HG02759 (cell line): Measurements from ENCODE around the gene KIF5A.

ENCODE experiments used
- ATAC-seq: cut with Tn5 transposase; IDR thresholded peaks from one replicate; pipeline ENCODE4 v1.9.1; 2021; ENCODE audit warnings: mild to moderate bottlenecking, moderate library complexity; ENCODE audit not compliant: unreplicated experiment

KIF5A gene

DNA sequence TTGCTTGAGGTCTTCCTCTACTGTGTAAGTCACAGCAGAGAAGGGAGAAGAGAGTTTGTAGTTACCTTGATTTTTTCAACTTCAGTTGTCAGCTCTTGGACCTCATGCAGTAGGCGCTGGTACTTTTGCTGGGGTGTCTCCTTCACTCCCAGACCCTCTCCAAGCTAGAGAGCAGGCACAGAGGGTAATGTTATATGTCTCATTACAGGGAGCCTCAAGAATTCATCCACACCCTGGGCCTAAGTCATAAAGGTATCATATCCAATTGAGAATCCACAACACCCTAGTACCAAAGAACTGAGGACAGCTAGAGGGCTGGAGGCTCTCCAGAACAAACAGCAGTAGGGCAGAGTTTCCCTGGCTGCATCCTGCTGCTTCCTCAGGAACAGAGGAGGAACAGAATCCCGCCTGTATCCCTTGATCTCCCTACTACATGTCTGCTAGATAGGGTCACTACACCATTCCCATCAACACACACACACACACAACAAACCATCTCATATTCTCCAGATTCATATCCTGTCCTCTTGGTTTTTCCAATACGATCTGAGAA is 14.8 kb upstream of the KIF5A start:
- no peak for ATAC-seq

DNA sequence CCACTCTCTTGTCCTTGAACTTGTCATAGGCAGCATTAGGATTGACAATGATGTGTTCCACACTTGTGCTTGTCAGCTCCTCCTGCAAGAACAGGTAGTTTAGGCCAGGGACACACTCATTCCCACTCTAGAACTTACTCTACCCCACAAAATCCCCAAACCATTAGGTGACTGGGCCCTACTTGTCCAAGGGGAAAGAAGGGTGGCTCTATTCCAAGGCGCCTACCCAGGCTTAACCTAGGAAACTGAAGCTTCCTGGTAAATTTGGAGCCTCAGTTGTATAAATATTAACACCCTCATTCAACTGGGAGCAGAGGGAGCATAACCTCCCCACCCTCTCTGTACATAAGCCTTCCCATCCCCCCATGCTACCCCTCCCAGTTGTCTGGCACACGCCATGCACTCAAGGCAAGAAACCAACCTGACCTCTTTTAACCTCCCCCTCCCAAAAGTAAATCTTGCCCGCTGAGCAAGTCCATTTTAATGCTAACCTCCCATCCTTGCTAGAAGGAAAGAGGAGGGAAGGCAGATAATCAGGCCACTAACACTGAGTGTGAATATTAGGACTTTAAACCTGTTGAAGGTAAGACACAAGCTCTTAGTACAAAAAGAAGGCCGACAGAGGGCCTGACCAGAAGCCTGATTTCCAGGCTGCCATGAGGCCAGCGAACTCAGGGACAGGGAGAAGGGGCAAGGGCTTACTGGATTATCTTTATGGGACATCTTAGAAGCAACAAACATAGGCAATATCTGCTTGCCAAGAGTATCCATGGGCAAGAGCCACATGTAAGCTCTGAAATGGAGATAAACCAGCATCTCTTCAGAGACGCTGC is 13.9 kb upstream of the KIF5A start:
- no peak for ATAC-seq

DNA sequence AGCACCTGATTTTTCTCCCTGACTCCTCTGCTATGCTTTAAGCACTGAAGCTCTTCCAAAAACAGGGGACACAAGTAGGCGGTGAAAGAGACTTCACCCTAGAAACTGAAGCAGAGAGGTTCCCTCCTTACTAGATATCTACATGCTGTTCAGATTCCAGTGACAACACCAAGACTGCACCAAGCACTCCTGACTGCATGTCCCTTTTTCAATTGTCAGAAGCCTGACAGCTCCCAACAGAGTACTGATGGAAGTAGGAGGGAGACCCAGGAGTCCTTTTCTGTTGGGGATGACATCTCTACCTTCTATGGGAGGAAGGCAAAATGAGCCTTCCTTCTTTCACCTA is 13.3 kb upstream of the KIF5A start:
- ATAC-seq = no peak

DNA sequence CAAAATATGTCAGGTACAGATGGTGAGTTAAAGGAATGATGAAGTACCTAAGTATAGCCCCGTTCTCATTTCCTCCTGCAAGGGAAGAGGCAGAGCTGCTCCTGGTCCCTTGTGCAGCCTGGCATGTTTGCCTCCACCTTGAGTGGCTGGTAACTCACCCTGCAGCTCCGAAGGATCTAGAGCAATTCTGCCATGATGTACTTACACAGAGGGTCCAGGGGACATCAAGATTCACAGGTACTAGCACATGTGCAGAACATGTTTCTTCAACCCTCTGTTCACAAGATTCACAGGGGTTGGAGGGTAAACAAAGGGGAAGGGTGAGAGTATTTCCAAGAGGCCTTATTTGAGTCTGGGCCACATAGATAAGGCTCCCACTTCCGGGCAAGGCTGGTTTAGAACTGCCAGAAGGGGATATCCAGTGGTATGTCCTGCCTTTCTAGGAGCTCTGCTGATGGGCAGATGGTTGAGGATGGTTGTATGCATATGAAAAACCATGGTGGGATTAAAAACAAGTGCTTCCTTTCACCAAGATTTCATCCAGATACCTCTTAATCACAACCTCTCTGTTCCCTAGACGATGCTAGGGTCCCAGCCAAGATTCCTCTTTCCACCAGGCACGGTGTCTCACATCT is 10.6 kb upstream of the KIF5A start:
- ATAC-seq = no peak

DNA sequence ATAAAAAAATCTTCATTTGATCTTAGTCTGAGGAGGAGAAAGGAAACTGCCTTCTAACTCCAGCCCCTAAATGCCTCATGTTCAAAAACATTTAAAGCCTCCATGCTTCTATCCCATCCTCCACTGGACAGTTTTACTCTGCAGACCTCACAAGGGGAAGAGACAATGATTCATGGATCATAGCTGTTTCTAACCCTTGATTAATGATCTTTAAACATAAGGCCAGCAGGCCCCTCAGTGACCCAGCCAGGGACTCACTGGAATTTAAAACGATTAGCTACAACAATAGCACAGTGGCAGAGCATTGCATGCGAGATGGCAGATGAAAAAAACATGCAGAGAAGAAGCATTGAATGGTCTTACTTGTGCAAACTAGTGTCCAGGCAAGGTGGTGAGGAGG is 8.8 kb upstream of the KIF5A start:
- ATAC-seq = no peak

DNA sequence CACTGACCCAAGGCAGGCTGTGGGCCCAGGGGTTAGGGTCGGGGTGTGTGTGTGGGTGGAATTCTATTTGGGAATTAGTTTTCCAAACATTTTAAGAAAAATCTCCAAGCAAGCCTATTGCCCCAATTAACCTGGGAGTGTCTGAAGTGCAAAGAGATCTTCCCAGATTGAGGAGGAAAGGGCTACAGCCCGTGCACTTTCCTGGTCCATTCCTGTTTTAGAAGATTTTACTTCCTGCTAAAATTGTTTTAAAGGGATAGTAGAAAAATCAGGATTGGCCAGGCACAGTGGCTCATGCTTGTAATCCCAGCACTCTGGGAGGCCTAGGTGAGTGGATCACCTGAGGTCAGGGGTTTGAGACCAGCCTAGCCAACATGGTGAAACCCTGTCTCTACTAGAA is 8.1 kb upstream of the KIF5A start:
- no peak for ATAC-seq

DNA sequence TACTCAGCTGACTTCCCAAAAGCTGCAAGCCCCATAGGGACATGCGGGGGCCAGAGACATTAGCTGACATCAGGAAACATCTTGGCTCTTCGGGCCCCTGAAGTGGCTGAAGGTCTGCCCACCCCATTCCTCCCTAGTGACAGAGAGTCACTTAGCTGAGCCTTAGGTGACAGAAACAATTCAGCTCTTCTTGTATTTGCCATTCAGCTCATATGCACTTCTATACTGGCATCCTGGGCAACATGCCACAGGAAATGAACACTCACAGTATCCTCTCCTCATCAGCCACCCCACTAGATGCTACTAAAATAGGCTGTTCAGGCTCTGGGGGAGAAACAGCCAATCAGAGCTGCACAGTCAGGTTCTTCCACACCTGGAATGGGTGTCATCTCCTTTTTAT is 6.3 kb upstream of the KIF5A start:
- no peak for ATAC-seq

DNA sequence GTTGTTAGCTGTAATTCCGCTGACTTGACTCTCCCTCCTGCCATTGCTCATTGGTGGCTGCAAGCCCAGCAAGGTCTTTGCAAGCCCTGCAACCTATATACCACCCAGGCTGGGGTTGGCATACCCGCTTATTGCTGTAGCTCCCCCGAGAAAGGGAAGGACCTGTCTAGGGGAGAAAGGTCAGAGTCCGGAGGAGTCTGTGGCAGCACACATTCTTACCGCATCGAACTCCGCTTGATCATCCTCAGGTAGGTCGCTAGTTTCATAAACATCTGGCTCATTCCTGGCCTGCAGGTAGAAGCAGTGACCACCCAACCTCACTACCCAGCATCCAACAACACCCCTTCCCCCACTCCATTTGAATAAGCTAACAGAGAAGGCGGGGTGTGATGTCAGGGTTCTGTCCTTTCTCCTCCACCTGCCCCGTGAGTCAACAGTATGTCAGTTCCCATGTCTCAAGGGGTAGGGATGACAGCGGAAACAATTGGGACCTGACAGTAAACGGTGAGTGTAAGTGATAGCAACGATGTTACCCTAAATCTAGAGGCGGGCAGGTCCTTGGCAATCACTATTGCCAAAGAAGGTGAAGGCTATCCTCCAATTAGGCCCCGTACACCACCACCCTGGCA is 3.9 kb upstream of the KIF5A start:
- ATAC-seq = no peak

DNA sequence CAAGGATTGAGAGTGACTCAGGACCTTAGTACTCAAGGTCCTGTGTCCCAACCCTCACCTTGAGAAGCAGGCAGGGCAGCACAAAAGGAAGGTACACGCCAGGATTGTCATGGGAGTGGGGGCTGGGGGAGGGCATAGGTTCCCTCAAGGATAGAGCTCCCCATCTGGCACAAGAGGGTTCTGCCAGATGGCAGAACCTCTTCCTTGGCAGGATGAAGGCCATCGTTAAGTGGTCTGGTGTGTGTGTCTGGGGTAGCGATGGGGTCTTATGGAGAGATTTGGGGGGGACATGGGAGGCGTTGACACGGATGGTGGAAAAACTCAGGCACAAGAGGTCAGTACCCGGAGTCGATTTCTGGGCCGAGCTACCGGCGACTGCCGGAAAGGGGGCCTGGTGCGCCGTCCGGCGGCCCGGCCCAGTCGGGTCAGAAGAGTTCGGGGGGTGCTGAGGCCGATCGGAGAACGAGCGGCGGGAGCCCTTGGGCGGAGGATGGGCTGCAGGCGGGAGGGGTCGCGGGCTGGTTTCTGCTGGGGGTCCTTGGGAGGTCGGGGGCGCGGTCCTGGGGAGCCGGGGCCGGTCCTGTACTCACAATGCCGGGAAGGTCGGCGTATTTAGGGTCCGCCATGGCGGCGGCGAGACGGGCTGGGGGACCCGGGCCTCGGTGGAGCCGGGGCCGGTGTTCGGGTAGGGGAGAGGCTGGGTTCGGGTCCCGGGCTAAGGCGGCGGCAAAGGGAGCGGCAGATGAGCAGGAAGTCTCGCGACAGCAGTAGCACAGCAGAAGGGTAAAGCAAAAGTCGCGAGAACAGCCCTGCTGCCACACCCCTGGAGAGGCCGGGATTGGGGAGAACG is 3.2 kb upstream of the KIF5A start, which contains the start of gene DCTN2:
Gene DCTN2 (minus strand): TSS at position 755 of the 850 bp plus-strand sequence. CDS start 129 bp downstream, at position 626.
- ATAC-seq = peak; percentile 98

DNA sequence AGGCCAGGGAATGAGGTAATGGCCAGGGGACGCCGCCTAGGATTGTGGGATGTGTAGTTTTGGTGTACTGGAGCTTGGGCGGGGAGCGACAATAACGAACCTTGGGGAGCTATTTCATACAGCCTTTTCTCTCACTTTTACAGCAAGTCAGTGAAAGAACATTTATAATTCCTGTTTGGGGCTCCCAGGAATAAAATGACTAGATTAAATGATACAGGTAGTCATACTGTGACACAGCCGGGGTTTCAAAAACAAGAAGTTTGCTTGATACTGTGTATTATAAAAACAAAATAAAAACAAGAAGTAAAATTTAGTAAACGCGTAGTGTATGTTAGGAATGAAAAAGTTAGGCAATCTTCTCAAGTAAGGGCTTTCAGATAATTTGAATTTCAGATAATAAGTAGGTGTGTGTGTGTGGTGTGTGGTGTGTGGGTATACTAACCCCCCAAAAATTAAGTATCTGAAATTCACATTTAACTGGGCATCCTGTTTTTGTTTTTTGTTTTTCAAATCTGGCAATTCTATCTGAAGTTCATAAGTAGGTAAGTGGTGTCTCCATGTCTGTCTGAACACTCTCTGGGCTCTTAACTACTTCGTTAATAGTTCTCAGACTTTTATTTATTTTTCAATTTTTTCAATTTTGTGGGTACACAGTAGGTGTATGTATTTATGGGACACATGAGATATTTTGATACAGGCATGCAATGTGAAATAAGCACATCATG is 2.4 kb upstream of the KIF5A start:
- no peak for ATAC-seq

DNA sequence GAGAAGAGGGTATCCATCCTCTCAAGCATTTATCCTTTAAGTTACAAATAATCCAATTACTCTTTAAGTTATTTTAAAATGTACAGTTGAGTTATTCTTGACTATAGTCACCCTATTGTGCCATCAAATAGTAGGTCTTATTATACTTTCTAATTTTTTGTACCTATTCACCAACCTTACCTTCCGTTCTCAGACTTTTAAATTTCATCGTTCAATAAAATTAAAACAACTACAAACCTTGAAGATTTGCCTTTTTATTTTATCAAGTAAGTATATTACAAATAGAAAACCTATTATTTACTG is 1.9 kb upstream of the KIF5A start:
- no peak for ATAC-seq

DNA sequence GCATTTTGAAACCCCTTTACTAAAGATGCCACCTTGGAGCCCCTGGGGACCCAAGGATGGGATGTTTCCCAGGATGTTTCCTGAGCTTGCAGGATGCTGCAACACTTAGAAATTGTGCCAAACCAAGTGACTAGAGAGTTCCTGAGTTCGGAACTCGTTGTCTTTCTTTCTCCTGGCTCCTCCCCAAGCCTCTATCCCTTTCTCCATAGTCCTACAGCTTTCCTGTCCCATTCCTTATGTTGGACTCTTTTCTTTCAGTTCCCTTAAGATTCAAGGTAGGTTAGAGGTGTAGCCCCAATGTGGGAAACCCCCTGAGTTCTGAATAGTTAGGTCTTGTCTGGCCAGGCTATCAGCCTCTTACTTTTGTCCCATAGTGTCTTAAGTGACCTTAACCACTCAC is 1.4 kb upstream of the KIF5A start:
- no peak for ATAC-seq

DNA sequence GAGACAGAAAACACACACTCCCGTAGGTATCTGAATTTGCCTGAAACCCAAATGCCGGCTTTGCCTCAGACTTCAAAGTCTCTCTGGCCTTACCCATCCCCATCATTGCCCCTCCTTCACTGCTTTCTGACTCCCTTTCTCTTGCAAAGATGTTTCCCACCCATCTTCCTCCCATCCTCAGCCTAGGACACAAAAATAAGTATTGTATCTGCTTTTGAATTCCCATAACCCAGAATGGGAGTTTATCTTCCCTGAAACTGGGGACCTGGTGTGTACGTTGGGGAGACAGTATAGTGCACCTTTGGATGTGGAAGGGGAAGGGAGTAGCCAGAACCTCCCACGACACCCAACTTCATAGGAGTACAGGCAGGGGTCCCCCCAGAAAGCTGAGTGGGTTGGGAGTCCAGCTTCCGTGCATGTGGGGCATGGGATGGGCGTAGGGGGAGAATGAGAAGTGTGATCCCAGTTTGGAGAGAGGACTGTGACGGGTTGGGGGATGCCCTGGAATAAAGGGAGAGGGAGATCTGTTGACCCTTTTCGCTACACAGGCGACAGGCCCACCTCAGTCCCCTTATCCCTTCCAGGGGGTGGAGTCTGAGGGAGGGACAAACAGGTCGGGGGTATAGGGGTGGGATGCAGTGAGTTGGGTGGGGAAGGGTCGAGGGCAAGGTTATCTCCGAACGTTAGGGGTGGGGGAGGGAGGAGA is 488 bp upstream of the KIF5A start:
- ATAC-seq = no peak

DNA sequence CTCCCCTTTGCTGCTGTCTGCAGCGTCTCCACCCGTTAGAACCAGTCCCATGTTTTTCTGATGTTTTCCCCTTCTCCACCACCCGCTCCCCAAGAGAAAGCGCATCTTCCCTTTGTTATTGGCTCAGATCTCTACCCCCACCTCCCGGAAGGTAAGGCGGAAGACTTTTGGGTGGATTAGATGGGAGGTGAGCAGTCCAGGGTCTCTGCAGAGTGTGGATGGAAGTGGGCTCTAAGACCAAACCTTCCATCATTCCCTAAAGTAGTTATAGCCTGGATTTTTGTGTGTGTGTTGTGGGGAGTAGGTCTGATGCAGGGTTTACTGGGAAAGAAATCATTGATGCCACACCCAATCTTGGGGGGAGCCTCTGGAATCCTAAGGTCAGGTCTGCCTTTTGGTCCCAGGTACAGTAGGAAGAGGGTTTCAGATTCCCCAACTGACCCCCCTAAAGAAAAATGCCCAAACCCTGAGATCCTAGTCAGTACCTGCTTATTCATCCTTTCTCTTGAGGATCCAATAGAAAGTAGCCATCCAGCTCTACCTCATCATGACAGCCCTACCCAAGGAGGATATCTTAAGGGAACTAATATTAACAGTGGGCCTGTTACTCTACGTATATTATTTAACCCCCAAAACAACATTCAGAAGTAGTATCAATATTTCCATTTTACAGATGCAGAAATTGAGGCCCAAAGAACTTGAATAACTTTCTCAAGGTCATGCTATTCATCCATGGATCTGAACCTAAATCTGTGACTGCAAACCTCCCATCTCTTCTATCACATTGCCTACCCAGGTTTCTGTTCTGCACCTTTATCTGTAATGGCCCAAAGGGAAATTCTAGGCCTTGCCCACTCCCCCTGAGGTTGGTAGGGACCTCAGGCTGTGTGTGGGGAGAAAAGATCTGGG is 1.1 kb downstream of the KIF5A start:
- ATAC-seq = no peak

DNA sequence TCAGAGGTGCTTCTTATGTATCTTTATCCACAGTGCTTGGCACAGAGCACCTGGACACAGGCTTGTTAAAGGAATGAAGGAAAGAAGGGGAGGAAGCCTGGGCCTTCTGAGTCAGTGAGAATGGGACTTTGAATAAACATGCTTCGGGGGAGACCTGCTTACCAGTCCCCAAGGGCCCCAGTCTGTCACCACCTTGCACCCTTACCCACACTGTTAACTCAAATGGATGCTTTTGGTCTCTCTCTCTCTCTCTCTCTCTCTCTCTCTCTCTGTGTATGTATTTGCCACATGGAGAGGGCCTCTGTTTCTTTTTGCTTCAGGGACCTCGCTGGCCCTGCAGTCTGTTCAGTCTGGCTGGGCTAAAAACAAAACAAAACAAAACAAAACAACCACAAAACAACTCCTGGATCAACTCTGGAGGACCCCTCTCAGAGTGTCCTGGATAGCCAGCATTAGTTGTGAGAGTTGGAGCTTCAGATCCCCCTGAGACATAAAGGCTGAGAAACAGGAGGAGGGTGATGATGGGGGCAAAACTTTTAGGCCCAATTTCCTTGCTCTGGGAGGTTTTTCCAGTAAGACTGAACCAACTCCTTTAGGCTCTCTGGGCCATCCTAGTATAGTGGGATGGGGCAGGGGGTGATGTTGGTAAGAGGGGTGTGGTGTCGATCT is 1.9 kb downstream of the KIF5A start:
- ATAC-seq = no peak

DNA sequence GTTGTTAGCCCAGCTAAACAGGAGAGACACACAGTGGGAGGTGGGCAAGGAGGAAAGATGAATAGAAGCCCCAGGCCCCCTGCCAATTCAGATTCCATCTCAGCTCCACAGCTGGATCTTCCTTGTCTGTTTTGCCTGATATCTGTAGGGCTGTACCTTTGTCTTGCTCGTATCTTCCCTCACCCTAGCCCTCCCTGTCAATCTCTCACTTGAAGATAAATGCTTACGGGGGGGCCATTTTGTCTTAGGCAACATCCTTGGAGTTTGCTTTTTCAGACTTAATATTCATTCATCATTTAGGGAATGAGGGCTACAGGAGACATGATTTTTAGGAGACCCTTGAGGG is 2.4 kb downstream of the KIF5A start:
- no peak for ATAC-seq

DNA sequence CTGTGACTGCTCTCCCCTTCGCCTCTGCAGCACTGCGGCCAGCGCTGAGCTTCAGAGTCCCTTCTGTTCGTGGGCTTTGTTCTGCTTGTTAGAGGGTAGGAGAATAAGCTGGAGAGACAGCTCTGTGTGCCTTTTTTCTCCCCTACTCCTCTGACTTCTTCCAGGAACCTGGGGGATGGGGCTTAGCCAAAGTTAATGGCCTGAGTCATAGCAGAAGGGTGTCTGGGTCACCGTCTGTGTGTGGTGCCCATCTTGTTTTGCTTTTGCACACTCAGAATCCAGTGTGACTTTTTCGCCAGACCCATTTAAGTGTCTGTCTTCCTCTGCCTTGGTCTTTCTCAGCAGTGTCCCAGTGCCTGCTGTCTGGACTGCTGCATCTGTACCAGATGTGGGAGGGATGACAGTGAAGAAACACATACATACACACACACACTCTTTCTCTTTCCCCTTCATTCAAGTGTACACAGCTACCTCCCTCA is 3.0 kb downstream of the KIF5A start:
- no peak for ATAC-seq
